Dermis blood vessel endothelial cell (primary cell): ENCODE results near the gene TRMT6. TPM values are rescaled to one million over a fixed set of nuclear protein-coding genes. Genes with fewer than 3 reads are reported as not detected.

Experiments
- DNase-seq: peaks from one replicate; pipeline ENCODE4 v3.0.0; 2010
- total RNA-seq: library from RNA; depleted of rRNA; stranded (reverse); fragments of >200 nt; gene quantifications from 2 replicates; pipeline ENCODE4 v1.2.3, GENCODE V29; 2014

The TRMT6 gene
- 7.0 and 9.4 TPM in 2 replicates for total RNA-seq

GRCh38 chr20:5950271-5951031 is at the start of gene TRMT6, which contains the start of gene MCM8:
TRMT6 (minus strand) TSS chr20:5950533; CDS start chr20:5950405, 128 bp downstream.
MCM8 (plus strand) TSS chr20:5950652; CDS start chr20:5952016, 1,364 bp downstream.
- peak; percentile 96 for DNase-seq

- no peak for DNase-seq
Measured at GRCh38 chr20:5999783-6000182, 49.5 kb upstream of the TRMT6 start.

GRCh38 chr20:5996765-5997164 is 46.4 kb upstream of the TRMT6 start:
- DNase-seq: no peak

GRCh38 chr20:5991623-5992441 is 41.5 kb upstream of the TRMT6 start:
- DNase-seq: peak; percentile 22

GRCh38 chr20:5990946-5991345 is 40.6 kb upstream of the TRMT6 start:
- DNase-seq: no peak

- no peak for DNase-seq
Measured at GRCh38 chr20:5989539-5989938, 39.2 kb upstream of the TRMT6 start.

- DNase-seq: no peak
Measured at GRCh38 chr20:5987383-5987782, 37.0 kb upstream of the TRMT6 start.

- DNase-seq: no peak
Measured at GRCh38 chr20:5980720-5981538, 30.6 kb upstream of the TRMT6 start.

- DNase-seq: no peak
Measured at GRCh38 chr20:5979801-5980200, 29.5 kb upstream of the TRMT6 start.

- DNase-seq: no peak
Measured at GRCh38 chr20:5977975-5978374, 27.6 kb upstream of the TRMT6 start.

- DNase-seq: no peak
Measured at GRCh38 chr20:5977223-5977622, 26.9 kb upstream of the TRMT6 start.

- DNase-seq: no peak
Measured at GRCh38 chr20:5975778-5976177, 25.4 kb upstream of the TRMT6 start.

GRCh38 chr20:5974531-5974930 is 24.2 kb upstream of the TRMT6 start:
- DNase-seq: no peak

GRCh38 chr20:5973971-5974370 is 23.6 kb upstream of the TRMT6 start:
- no peak for DNase-seq

- no peak for DNase-seq
Measured at GRCh38 chr20:5973172-5973571, 22.8 kb upstream of the TRMT6 start.

- DNase-seq: no peak
Measured at GRCh38 chr20:5971203-5971602, 20.9 kb upstream of the TRMT6 start.

GRCh38 chr20:5970381-5970780 is 20.0 kb upstream of the TRMT6 start:
- DNase-seq: no peak

GRCh38 chr20:5969940-5970339 is 19.6 kb upstream of the TRMT6 start:
- no peak for DNase-seq

- DNase-seq: no peak
Measured at GRCh38 chr20:5969348-5969935, 19.1 kb upstream of the TRMT6 start.

GRCh38 chr20:5968462-5968861 is 18.1 kb upstream of the TRMT6 start:
- DNase-seq: no peak

- no peak for DNase-seq
Measured at GRCh38 chr20:5967469-5967868, 17.1 kb upstream of the TRMT6 start.

GRCh38 chr20:5949943-5950270 is 426 bp downstream of the TRMT6 start:
- DNase-seq: peak; percentile 8

- DNase-seq: no peak
Measured at GRCh38 chr20:5947276-5947675, 3.1 kb downstream of the TRMT6 start.
